ENCODE measurements around the gene TRIM34.
"Not testable (repeated sequence)": the region's sequence is repeated elsewhere in the genome, so short reads cannot be mapped to it uniquely, and the experiment has no call there.

Gene TRIM34, protein sequence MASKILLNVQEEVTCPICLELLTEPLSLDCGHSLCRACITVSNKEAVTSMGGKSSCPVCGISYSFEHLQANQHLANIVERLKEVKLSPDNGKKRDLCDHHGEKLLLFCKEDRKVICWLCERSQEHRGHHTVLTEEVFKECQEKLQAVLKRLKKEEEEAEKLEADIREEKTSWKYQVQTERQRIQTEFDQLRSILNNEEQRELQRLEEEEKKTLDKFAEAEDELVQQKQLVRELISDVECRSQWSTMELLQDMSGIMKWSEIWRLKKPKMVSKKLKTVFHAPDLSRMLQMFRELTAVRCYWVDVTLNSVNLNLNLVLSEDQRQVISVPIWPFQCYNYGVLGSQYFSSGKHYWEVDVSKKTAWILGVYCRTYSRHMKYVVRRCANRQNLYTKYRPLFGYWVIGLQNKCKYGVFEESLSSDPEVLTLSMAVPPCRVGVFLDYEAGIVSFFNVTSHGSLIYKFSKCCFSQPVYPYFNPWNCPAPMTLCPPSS

DNA sequence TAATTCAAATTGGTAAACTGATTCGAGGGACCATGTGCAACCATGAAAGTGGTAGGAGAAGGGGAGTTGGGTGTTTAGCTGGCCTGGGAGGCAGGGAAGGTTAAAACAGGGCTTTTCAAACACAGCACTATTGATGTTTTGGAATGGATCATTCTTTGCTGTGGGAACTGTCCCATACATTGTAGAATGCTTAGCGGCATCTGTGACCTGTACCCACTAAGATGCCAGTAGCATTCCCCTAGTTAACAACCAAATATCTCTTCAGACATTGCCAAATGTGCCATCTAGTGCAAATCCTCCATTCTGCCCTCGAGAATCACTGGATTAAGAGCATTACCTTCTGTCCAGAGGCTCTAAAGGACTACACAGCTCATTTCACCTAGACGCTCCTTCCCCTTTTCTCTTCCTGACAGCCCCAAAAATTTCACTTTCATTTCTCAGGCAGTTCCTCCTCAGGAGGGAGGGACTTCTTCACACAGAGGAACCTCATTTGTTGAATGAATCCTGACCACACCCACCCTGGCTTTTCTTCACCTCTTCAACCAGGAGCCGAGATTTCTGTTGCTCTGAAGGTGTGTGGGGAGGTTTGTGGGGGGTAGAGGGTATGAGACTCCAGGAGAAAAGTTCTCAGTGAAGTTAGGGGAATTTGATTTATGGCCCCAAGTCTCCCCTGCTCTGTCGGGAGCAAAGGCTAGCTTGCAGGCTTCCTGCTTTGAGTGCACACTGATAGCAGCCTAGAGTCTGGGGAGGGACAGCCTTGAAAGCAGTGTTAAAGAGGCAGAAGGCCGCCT lies at the start of gene TRIM34:
Gene TRIM34 (plus strand): TSS at position 513 of the 791 bp plus-strand sequence. CDS start 7,331 bp downstream, outside the sequence.
- peak; percentile 76 for DNase-seq (ENCODE audit: low spot score)

DNA sequence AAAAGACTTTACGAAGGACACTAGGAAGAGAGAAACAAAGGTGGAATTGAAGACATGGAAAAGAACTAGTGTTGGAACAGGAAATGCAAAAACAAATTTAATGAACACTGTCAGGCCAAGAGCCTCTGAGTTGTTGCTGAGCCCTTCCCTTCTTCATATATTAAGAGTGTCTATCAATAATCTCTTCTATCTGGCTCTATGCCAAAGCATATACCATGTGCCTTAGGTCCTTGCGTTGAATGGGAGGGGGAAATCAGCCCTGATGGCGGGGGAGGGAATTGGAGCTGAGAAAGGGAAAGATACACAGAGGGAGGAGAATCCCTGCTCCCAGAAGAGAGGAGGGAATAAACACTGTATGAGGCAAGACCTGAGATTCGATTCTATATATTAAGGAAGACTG lies 49.6 kb upstream of the TRIM34 start:
- no peak for DNase-seq (ENCODE audit: low spot score)

DNA sequence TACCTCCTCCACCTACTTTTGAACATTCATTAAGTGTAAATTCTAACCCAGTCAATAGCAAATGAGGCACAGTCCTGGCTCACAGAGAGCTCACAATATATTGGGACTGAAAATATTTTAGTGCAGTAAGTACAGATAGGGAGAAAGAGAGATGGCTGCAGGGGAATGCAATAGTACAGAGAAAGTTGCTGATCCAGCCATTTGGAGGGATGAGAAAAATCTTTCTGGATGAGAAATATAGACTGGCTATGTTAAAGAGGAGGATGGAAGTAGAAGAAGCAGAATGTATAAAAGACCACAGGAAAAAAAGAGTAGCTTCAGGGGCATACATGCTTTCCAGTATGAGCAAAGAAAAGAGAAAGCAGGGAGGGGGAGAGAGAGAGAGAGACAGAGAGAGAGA lies 47.7 kb upstream of the TRIM34 start:
- DNase-seq (ENCODE audit: low spot score), result no peak

DNA sequence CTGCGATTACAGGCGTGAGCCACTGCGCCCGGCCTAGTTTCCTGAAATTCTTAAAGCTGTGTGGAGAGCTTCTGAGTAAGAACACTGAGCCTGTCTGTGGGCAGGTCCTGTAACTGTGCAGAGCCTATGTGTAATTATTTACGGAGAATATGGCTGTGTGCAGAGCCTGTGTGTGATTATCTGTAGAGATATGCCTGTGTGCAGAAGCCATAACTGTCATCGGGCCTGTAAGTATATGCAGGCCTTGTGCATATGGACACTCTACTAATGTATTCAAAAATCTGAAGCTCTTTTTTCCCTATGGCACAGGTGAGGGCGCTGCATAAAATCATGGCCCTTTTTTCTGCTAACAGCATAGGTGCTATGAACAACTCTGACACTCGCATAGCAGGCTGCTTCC lies 44.2 kb upstream of the TRIM34 start, which contains the start of gene OR52B6:
Gene OR52B6 (plus strand): TSS at position 301 of the 400 bp plus-strand sequence. CDS start 0 bp downstream, at position 301.
- no peak for DNase-seq (ENCODE audit: low spot score)

DNA sequence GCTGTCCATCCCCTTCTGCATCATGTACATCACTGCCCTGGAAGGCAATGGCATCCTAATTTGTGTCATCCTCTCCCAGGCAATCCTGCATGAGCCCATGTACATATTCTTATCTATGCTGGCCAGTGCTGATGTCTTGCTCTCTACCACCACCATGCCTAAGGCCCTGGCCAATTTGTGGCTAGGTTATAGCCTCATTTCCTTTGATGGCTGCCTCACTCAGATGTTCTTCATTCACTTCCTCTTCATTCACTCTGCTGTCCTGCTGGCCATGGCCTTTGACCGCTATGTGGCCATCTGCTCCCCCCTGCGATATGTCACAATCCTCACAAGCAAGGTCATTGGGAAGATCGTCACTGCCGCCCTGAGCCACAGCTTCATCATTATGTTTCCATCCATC lies 43.8 kb upstream of the TRIM34 start:
- no peak for DNase-seq (ENCODE audit: low spot score)

DNA sequence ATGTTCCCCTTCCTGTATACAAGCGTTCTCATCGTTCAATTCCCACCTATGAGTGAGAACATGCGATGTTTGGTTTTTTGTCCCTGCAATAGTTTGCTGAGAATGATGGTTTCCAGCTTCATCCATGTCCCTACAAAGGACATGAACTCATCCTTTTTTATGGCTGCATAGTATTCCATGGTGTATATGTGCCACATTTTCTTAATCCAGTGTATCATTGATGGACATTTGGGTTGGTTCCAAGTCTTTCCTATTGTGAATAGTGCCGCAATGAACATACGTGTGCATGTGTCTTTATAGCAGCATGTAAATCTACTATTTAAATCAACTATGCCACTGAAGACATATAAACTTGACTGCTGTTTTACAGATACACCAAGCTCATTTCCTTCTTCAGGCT lies 40.3 kb upstream of the TRIM34 start:
- not testable (repeated sequence) for DNase-seq (ENCODE audit: low spot score)

DNA sequence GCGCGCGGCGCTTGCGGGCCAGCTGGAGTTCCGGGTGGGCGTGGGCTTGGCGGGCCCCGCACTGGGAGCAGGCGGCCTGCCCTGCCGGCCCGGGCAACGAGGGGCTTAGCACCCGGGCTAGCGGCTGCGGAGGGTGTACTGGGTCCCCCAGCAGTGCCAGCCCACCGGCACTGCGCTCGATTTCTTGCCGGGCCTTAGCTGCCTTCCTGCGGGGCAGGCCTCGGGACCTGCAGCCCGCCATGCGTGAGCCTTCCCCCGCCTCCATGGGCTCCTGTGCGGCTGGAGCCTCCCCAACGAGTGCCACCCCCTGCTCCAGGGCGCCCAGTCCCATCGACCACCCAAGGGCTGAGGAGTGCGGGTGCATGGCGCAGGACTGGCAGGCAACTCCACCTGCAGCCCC lies 34.9 kb upstream of the TRIM34 start:
- DNase-seq (ENCODE audit: low spot score), result not testable (repeated sequence)

DNA sequence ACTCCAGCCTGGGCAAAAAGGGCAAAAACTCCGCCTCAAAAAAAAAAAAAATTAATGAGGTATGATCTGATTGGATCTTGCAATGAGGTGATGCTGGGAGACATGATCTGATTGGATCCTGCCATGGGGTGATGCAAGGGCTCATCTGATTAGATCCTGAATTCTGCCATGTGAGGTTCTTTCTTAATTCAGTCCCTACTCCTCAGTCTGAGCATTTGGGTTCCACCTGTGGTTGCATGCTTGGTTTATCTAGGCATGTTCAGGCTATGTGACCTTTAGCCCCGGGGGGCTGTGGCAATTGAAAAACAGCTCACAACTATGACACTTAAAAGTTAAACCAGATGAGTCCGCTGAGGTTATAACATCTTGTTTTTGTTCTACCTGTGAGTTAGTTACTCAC lies 33.2 kb upstream of the TRIM34 start:
- no peak for DNase-seq (ENCODE audit: low spot score)

DNA sequence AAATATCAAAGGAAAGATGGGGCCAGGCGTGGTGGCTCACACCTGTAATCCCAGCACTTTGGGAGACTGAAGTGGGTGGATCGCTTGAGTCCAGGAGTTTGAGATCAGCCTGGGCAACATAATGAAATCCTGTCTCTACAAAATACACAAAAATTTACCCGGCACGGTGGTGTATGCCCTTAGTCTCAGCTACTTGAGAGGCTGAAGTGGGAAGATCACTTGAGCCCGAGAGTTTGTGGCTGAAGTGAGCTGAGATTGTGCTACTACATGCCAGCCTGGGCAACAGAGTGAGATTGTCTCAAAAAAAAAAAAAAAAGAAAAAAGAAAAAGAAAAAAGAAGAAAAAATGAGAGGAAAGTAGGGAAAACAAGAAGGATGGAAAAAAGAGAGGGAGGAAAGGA lies 32.2 kb upstream of the TRIM34 start:
- no peak for DNase-seq (ENCODE audit: low spot score)

DNA sequence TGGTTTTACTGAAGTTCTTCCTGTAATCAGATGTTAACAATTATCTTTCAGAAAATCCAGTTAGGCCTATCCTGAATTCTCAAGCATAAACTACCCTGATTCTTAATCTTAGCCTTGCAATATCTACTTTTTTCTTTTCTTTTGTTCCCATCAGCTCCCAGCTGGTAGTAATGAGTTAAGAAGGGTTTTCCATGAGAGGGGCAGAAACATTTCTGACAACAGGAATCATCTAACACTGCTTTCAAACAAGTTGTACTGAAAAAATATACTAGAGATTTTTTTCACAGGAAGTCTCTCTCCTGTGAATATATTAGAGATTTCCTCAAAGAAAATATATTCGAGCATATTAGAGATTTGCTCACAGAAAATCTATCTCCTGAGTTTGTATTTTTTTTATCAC lies 31.7 kb upstream of the TRIM34 start:
- DNase-seq (ENCODE audit: low spot score), result no peak

DNA sequence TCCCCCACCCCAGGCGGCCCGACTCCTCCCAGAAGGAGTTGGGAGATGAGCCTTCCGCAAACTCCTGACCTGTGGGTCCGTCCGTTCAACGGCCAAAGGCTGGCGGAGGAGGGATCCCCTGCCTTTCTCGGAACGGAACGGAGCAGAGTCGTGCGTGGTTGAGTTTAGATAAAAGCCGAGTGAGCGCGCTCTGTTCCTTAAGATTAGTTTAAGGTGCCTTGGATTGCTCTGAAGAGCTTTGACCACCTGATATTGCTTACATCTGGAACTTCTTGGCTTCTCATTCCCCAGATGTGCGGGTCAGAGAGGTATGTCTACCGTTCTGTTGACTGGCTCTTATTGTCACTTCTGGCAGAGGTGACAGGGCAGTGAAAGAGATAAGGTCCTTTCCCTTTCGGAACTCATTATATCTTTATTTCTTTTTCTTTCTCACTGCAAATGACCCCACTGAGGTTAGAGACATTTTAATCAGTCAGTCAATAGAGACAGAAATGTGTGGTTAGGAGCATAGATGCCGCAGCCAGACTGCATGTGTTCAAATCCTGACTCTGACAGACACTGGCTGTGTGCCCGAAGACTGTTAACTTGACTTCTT lies 28.1 kb upstream of the TRIM34 start, which contains the start of gene TRIM6:
Gene TRIM6 (plus strand): TSS at position 31 of the 595 bp plus-strand sequence. CDS start 261 bp downstream, at position 292.
- peak; percentile 3 for DNase-seq (ENCODE audit: low spot score)

DNA sequence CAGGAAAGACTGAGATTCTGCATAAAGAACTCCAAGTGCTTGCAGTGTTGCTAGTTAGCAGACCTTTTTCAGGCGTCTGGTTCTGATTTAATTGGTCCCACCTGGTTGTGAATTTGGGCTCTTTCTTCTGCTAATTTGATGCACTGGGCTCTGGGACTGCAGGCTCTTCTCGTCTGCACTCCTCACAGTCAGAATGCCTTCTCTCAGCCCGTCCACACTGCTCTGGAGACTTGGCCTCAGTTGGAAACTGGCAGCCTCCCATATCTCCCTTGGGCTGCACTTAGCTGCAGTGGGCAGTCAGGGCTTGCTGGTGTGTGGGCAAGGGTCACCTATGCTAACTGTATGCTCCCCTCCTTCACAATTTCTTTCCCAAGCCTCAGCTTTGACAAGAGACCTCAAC lies 26.8 kb upstream of the TRIM34 start:
- DNase-seq (ENCODE audit: low spot score), result no peak

DNA sequence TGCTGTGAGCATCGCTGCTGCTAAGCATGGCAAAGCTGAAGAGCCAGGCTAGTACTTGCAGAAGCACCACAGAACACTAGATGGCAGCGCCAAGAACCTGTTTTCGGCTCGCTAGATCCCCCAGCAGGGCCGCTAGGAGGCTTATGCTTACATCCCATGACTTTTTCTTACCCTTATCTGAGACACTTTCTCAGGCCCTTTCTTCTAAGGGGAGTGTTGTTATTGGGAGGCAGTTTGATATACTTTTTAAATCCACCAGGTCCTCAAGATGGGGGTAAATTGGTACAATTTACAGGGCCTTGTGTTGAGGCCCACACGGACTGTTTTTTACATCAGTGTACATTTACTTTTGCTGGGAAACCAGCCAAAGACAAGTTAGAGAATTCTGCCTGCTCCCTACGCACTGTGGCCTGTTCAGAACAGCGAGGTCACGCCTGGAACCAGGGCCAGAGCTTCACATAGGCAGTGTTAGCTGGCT lies 24.4 kb upstream of the TRIM34 start:
- DNase-seq (ENCODE audit: low spot score), result peak; percentile 56

DNA sequence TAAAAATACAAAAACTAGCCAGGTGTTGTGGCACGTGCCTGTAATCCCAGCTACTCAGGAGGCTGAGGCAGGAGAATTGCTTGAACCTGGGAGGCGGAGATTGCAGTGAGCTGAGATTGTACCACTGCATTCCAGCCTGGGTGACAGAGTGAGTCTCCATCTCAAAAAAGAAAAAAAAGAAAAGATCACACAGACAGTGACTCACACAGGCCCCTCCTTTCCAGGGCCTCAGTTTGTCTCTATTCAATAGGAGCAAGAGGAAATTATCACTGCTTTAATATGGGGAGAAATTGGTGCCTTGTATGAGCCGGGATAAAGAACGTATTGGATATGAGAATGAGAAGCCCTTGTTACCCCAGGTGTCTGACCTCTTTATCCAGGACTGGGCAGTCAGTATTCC lies 22.0 kb upstream of the TRIM34 start:
- DNase-seq (ENCODE audit: low spot score), result not testable (repeated sequence)

DNA sequence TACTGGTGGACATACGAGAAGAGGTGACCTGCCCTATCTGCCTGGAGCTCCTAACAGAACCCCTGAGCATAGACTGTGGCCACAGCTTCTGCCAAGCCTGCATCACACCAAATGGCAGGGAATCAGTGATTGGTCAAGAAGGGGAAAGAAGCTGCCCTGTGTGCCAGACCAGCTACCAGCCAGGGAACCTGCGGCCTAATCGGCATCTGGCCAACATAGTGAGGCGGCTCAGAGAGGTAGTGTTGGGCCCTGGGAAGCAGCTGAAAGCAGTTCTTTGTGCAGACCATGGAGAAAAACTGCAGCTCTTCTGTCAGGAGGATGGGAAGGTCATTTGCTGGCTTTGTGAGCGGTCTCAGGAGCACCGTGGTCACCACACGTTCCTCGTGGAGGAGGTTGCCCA lies 21.5 kb upstream of the TRIM34 start:
- no peak for DNase-seq (ENCODE audit: low spot score)

DNA sequence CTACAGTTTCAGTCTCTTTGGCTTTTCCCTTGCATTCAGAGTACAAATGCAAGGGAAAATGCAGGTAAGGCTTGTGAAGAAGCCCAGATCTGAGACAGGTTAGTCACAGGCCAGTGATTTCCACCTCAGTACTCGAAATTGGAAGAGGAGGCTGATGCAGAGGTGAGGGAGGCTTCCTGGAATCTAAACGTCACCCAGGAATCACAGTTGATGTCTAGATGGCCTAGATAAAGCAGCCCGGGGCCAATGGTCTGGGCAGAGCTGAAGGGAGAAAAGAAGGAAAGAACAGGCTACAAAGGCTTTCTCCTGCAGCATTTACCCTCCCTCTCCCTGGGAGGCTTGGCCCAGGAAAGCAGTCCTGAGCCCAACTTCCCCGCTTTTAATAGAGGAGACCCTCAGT lies 19.9 kb upstream of the TRIM34 start:
- no peak for DNase-seq (ENCODE audit: low spot score)

DNA sequence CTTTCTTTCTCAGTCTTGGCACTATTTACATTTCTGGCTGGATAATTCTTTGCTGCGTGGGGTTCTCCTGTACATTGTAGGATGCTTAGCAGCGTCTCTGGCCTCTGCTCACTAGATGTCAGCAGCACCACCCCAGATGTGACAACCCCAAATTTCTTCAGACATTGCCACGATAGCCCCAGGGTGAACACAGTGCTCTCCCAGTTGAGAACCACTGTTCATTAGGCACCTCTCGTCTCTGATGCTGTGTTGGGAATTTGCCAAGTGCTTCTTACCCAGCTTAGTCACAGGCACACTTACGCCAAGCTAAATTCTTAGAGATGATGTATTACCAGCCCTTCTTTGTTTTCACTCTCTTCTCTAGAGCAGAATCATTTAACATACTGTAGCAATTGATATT lies 19.0 kb upstream of the TRIM34 start:
- no peak for DNase-seq (ENCODE audit: low spot score)

DNA sequence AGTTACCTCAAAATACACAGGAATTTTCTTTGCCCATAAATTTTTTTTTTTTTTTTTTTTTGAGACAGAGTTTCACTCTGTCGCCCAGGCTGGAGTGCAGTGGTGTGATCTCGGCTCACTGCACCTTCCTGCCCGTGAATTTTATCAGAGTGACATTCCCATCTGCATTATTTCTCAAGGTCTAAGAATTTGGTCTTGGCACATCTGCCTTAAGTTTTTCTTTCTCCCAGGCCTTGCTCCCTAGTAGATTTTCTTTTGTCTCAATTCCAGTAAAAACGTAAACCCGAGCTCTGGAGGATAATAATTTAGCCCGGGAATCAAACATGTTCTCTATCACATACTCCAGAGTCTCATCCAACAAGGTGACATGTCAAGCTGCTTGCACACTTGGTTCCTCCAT lies 16.0 kb upstream of the TRIM34 start:
- DNase-seq (ENCODE audit: low spot score), result no peak

DNA sequence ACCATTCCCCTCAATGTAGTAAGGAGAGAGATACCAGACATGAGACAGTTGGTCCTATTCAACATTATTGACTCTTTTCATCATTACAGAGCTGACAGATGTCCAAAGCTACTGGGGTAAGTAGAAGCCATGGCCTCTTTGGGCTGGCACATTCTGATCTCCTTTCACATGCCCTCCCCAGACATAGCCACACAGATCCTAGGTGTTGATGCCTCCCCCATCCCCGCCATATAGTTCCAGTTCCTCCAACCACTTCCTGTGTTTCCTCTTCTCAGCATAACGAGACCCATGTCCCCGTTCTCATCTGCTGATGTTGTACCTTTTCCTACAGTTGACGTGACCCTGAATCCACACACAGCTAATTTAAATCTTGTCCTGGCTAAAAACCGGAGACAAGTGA lies 14.4 kb upstream of the TRIM34 start:
- no peak for DNase-seq (ENCODE audit: low spot score)

DNA sequence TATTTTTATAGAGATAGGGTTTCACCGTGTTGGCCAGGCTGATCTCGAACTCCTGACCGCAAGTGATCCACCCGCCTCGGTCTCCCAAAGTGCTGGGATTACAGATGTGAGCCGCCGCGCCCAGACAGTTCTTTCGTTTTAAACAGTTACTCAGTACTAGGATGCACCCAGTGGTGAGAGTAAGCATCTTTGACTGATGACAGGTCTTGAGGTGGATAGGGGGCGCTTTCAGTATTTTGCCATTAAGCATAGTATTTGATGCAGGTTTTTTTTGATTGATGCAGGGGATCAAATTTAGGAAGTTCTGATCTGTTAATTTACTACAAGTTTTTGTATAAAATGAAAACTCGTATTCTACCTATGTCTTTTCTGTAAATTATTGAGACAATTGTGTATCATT lies 13.2 kb upstream of the TRIM34 start:
- no peak for DNase-seq (ENCODE audit: low spot score)

DNA sequence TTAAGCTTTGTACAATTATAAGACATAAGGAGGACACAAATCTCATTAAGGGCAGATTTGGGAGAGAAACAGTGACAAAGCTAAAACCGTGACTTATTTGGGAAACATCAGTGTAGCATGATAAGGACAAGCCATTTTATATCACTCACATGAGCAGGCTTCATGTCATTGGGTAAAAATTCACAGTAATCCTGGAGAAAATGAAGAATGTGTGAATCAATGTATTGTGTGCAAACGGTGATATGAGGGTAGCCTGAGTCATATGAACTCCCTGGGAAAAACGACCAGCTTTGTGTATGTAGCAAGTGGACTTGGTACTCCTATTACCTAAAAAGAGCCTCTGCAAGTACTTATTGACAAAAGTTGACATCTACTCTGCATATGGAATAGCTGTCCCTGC lies 6.0 kb upstream of the TRIM34 start:
- no peak for DNase-seq (ENCODE audit: low spot score)

Data from CD4-positive, alpha-beta T cell treated with Interleukin-6 at 100 ng/mL for 8 hours (primary cell).